Uterine smooth muscle cell (primary cell): Measurements from ENCODE around the gene PIEZO2. TPM values are rescaled to one million over a fixed set of nuclear protein-coding genes. Genes with fewer than 3 reads are reported as not detected.

ENCODE experiments used
- total RNA-seq: library from RNA; depleted of rRNA; stranded (reverse); fragments of >200 nt; gene quantifications from 2 replicates; pipeline ENCODE4 v1.2.3, GENCODE V29; 2014

Gene PIEZO2
- total RNA-seq = 0.12 and 0.44 TPM in 2 replicates

GRCh38 chr18:11149441-11150270 is at the start of gene PIEZO2:
Gene PIEZO2 (minus strand): TSS chr18:11149569. CDS start chr18:11148588, 981 bp downstream.

